MM.1S (cell line): ENCODE data around the gene SH3PXD2A.

Experiments
- DNase-seq: peaks from one replicate; pipeline ENCODE4 v3.0.0-alpha.2; 2015
- H2AFZ ChIP-seq: fragments of 300-600 bp; sonication (generic); 2 replicates; pipeline ENCODE4 v1.6.0; 2016; ENCODE audit warnings: antibody characterized with exemption, low read length
- H3F3A ChIP-seq: fragments of 300-600 bp; sonication (generic); 2 replicates; pipeline ENCODE4 v1.6.1; 2016; ENCODE audit warnings: mild to moderate bottlenecking, antibody characterized with exemption, low read length, moderate library complexity, mixed read lengths; ENCODE audit not compliant: insufficient read depth
- H3K27ac ChIP-seq: fragments of 300-600 bp; sonication (generic); 2 replicates; pipeline ENCODE4 v1.5.1; 2016; ENCODE audit warnings: mild to moderate bottlenecking, low read length
- H3K27me3 ChIP-seq: fragments of 300-600 bp; sonication (generic); replicated peaks from 2 replicates; pipeline ENCODE4 v1.6.0; 2016; ENCODE audit warnings: low read length; ENCODE audit not compliant: insufficient read depth
- H3K36me3 ChIP-seq: fragments of 300-600 bp; sonication (generic); replicated peaks from 2 replicates; pipeline ENCODE4 v1.6.1; 2016; ENCODE audit warnings: mild to moderate bottlenecking, low read length, mixed read lengths; ENCODE audit not compliant: insufficient read depth
- H3K4me1 ChIP-seq: fragments of 300-600 bp; sonication (generic); 2 replicates; pipeline ENCODE4 v1.6.1; 2016; ENCODE audit warnings: low read length, mixed read lengths
- H3K4me2 ChIP-seq: fragments of 300-600 bp; sonication (generic); 2 replicates; pipeline ENCODE4 v1.6.0; 2016; ENCODE audit warnings: low read depth, low read length
- H3K4me3 ChIP-seq: fragments of 300-600 bp; sonication (generic); 2 replicates; pipeline ENCODE4 v1.5.1; 2016; ENCODE audit warnings: low read length, mixed read lengths
- H3K79me2 ChIP-seq: fragments of 300-600 bp; sonication (generic); 2 replicates; pipeline ENCODE4 v1.6.1; 2016; ENCODE audit warnings: mixed run types, low read length, mixed read lengths
- H3K9ac ChIP-seq: fragments of 300-600 bp; sonication (generic); 2 replicates; pipeline ENCODE4 v1.6.1; 2016; ENCODE audit warnings: low read length, mixed read lengths
- H3K9me2 ChIP-seq: fragments of 300-600 bp; sonication (generic); replicated peaks from 2 replicates; pipeline ENCODE4 v1.6.1; 2016; ENCODE audit warnings: mild to moderate bottlenecking, low read length, mixed read lengths; ENCODE audit not compliant: insufficient read depth
- H3K9me3 ChIP-seq: fragments of 300-600 bp; sonication (generic); replicated peaks from 2 replicates; pipeline ENCODE4 v1.6.1; 2016; ENCODE audit warnings: mild to moderate bottlenecking, low read length, mixed read lengths; ENCODE audit not compliant: insufficient read depth
- H4K20me1 ChIP-seq: fragments of 300-600 bp; sonication (generic); 2 replicates; pipeline ENCODE4 v1.6.1; 2016; ENCODE audit warnings: mild to moderate bottlenecking, low read length, moderate library complexity, mixed read lengths; ENCODE audit not compliant: insufficient read depth
- CTCF ChIP-seq: fragments of 300-600 bp; sonication (generic); IDR thresholded peaks from 2 replicates; pipeline ENCODE4 v1.5.1; 2016; ENCODE audit warnings: antibody characterized with exemption, low read length, mixed read lengths
- EZH2 ChIP-seq: fragments of 300-600 bp; sonication (generic); optimal IDR thresholded peaks from 2 replicates; pipeline ENCODE3; 2017; ENCODE audit warnings: low read depth, mild to moderate bottlenecking, antibody characterized with exemption, low read length, mixed read lengths
- EZH2phosphoT487 ChIP-seq: fragments of 300-600 bp; sonication (generic); IDR thresholded peaks from 2 replicates; pipeline ENCODE4 v1.6.1; 2018; ENCODE audit warnings: antibody characterized with exemption, low read length

SH3PXD2A gene

GRCh38 chr10:103890688-103891087, 35.3 kb upstream of the SH3PXD2A start:
- H3K9me3 ChIP-seq, result no peaks in the 10 kb centered on the region
- H3K4me3 ChIP-seq, result no peak overlapping the region
- H3K79me2 ChIP-seq, result no peaks in the 10 kb centered on the region
- H3K27me3 ChIP-seq, result no peaks in the 10 kb centered on the region
- H2AFZ ChIP-seq, result no peak overlapping the region
- H3K4me2 ChIP-seq, result no peak overlapping the region
- no peak overlapping the region for H3K27ac ChIP-seq
- no peak for TF ChIP-seq CTCF
- TF ChIP-seq EZH2phosphoT487, result no peak
- no peak for TF ChIP-seq EZH2
- H3K36me3 ChIP-seq, result no peaks in the 10 kb centered on the region
- H3K9ac ChIP-seq, result no peak overlapping the region
- peaks cover 17% of the 10 kb centered on the region for H3F3A ChIP-seq
- no peaks in the 10 kb centered on the region for H4K20me1 ChIP-seq
- H3K4me1 ChIP-seq, result peaks cover 22% of the 10 kb centered on the region
- no peaks in the 10 kb centered on the region for H3K9me2 ChIP-seq
- no peak for DNase-seq

GRCh38 chr10:103890194-103890658, 34.9 kb upstream of the SH3PXD2A start:
- Histone ChIP-seq H4K20me1 (no peaks in the 10 kb centered on the region), H2AFZ (no peak overlapping the region), H3K9me3 (no peaks in the 10 kb centered on the region), H3K79me2 (no peaks in the 10 kb centered on the region), H3K9ac (no peak overlapping the region), H3K4me1 (peaks cover 18% of the 10 kb centered on the region), H3K4me3 (no peak overlapping the region), H3K9me2 (no peaks in the 10 kb centered on the region), H3K27ac (no peak overlapping the region), H3K27me3 (no peaks in the 10 kb centered on the region), H3K36me3 (no peaks in the 10 kb centered on the region), H3K4me2 (no peak overlapping the region), H3F3A (peaks cover 13% of the 10 kb centered on the region)
- no peak for DNase-seq
- TF ChIP-seq CTCF, result no peak
- TF ChIP-seq EZH2, result no peak
- TF ChIP-seq EZH2phosphoT487, result no peak

DNA sequence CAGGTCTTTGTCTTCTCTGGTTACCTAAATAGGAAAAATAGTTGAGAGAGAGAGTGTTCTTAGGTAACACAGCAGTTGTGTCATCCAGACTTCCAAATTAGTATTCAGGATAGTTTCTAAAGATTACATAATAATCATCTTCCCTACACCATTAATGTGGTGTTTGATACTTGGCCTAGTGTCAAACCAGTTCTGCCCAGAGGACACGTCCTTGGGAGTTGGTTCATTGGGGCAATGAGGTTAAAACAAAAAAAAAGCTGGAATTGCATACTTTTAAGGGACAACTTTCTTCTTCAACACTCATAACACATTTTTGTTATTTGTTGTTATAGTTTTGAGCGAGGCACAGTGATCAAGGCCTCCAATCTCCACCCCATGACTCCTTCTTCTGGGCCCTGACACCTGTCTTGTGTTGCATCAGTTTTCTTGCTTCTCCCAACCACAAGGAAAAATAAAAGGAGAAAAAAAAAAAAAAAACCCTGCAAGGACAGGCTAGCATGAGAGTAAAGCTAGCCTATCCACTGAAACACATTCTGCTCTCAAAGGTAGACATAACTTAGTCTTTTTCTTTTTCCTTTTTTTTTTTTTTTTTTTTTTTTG, 33.8 kb upstream of the SH3PXD2A start:
- H4K20me1 ChIP-seq, result no peaks in the 10 kb centered on the region
- no peaks in the 10 kb centered on the region for H3K79me2 ChIP-seq
- DNase-seq, result no peak
- H2AFZ ChIP-seq, result no peak overlapping the region
- no peaks in the 10 kb centered on the region for H3K9me3 ChIP-seq
- no peaks in the 10 kb centered on the region for H3K36me3 ChIP-seq
- H3K27me3 ChIP-seq, result no peaks in the 10 kb centered on the region
- H3K4me1 ChIP-seq, result peaks cover 8% of the 10 kb centered on the region
- no peak overlapping the region for H3K4me2 ChIP-seq
- H3K4me3 ChIP-seq, result no peak overlapping the region
- 0 out of 2 replicates have a peak, but pooled peaks cover 3% of the 10 kb centered on the region for H3F3A ChIP-seq
- H3K27ac ChIP-seq, result no peak overlapping the region
- no peaks in the 10 kb centered on the region for H3K9me2 ChIP-seq
- no peak for TF ChIP-seq EZH2
- no peak for TF ChIP-seq CTCF
- no peak for TF ChIP-seq EZH2phosphoT487
- H3K9ac ChIP-seq, result no peak overlapping the region
